HG02798 (cell line): Measurements from ENCODE around the gene KRTDAP.

Experiments
- ATAC-seq: cut with Tn5 transposase; IDR thresholded peaks from one replicate; pipeline ENCODE4 v1.9.1; 2021; ENCODE audit warnings: mild to moderate bottlenecking; ENCODE audit not compliant: unreplicated experiment, poor library complexity

The KRTDAP gene

GRCh38 chr19:35490364-35490763 lies at the start of gene KRTDAP:
Gene KRTDAP, minus strand, starts transcription at chr19:35490464. Its CDS starts 22 bp downstream, at chr19:35490442.
- no peak for ATAC-seq

- no peak for ATAC-seq
Observed at GRCh38 chr19:35539850-35540249, 49.6 kb upstream of the KRTDAP start.

- no peak for ATAC-seq
Observed at GRCh38 chr19:35539314-35539713, 49.0 kb upstream of the KRTDAP start.

- ATAC-seq: no peak
Observed at GRCh38 chr19:35534803-35535480, 44.7 kb upstream of the KRTDAP start.

- ATAC-seq: no peak
Observed at GRCh38 chr19:35533822-35534392, 43.6 kb upstream of the KRTDAP start.

- ATAC-seq: no peak
Observed at GRCh38 chr19:35533201-35533821, 43.0 kb upstream of the KRTDAP start, which contains the start of gene GAPDHS. Gene GAPDHS, plus strand, starts transcription at chr19:35533456. Its CDS starts 72 bp downstream, at chr19:35533528.

GRCh38 chr19:35531291-35531690 lies 41.0 kb upstream of the KRTDAP start:
- ATAC-seq: no peak

- no peak for ATAC-seq
Observed at GRCh38 chr19:35529241-35530218, 39.3 kb upstream of the KRTDAP start.

GRCh38 chr19:35528218-35529038 lies 38.2 kb upstream of the KRTDAP start, which contains the start of gene SBSN:
Gene SBSN, minus strand, starts transcription at chr19:35528311. Its CDS starts 30 bp downstream, at chr19:35528281.
- ATAC-seq: no peak

GRCh38 chr19:35525873-35526272 lies 35.6 kb upstream of the KRTDAP start:
- ATAC-seq: no peak

- ATAC-seq: no peak
Observed at GRCh38 chr19:35524181-35524837, 34.0 kb upstream of the KRTDAP start.

- no peak for ATAC-seq
Observed at GRCh38 chr19:35522745-35523327, 32.6 kb upstream of the KRTDAP start.

- ATAC-seq: no peak
Observed at GRCh38 chr19:35521124-35521743, 31.0 kb upstream of the KRTDAP start.

- ATAC-seq: no peak
Observed at GRCh38 chr19:35519291-35519690, 29.0 kb upstream of the KRTDAP start.

GRCh38 chr19:35518313-35518712 lies 28.0 kb upstream of the KRTDAP start:
- no peak for ATAC-seq

- no peak for ATAC-seq
Observed at GRCh38 chr19:35517342-35517741, 27.1 kb upstream of the KRTDAP start.

GRCh38 chr19:35516310-35516709 lies 26.0 kb upstream of the KRTDAP start:
- ATAC-seq: no peak

- ATAC-seq: no peak
Observed at GRCh38 chr19:35514282-35514809, 24.1 kb upstream of the KRTDAP start.
